Ovary (tissue), 3 donors: Measurements from ENCODE around the gene PANK1.

Source experiments
- CTCF ChIP-seq, 3 donors: fragments of 450-650 bp in 2 of 3; fragments of 200-600 bp in 1 of 3; IDR thresholded peaks; one replicate each; pipeline versions ENCODE4 v1.5.1 to v1.8.0; 2016 to 2022; ENCODE audit warnings: antibody characterized with exemption in 3 of 3, mild to moderate bottlenecking in 1 of 3
- EP300 ChIP-seq: sonication (generic); formaldehyde crosslinking; IDR thresholded peaks from one replicate; pipeline ENCODE4 v1.6.1; 2017; ENCODE audit warnings: antibody characterized with exemption
- POLR2A ChIP-seq: fragments of 450-650 bp; IDR thresholded peaks from one replicate; pipeline ENCODE4 v1.6.1; 2017; ENCODE audit warnings: antibody characterized with exemption, mild to moderate bottlenecking, moderate library complexity
- donor health status: DM: no; HTN: no; CAD: no.

DNA sequence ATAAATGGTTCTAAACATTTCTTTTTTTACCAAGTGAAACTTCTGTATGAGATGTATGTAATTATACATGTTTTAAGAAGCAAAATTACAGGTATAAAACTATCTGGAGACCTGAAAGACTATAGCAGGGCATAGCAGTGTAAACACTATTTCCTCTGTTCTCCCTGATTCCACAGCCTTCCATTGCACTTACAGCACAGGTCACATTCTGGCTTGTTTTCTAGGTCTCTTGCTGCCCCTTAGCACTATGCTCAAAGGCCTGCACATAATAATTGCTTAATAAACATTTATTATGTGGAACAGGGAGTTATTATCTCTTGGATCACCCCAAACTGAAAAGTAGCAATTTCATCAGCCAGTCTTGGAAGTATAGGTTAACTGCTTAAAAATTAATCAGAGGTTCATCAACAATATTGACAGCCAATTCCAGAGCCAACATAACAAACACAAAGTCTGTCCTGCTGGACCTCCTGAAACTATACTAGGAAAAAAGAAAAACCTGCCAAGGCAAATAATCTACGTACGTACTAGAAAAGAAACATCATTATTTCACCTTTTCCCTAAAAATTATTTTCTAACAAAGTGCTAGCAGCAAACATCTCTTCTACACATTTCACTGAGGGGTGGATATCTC, 43.2 kb downstream of the PANK1 start:
- no peak for TF ChIP-seq EP300
- no peak for TF ChIP-seq CTCF (IDR thresholded peaks at IDR 0.05)
- TF ChIP-seq POLR2A = no peak
